Brain microvascular endothelial cell (primary cell): ENCODE measurements around the gene CDC5L.
A peak's percentile ranks its signal among the peaks of the same experiment; 100 is the strongest.

ENCODE experiments used
- DNase-seq: peaks from one replicate; pipeline ENCODE4 v3.0.0-alpha.2; 2020
- H3K27ac ChIP-seq: fragments of 250-450 bp; sonication (Bioruptor Pico); 2 replicates; pipeline ENCODE4 v1.5.1; 2020; ENCODE audit warnings: mild to moderate bottlenecking, moderate library complexity
- H3K27me3 ChIP-seq: fragments of 250-450 bp; sonication (Bioruptor Pico); replicated peaks from 2 replicates; pipeline ENCODE4 v1.5.1; 2020; ENCODE audit warnings: mild to moderate bottlenecking
- H3K36me3 ChIP-seq: fragments of 250-450 bp; sonication (Bioruptor Pico); replicated peaks from 2 replicates; pipeline ENCODE4 v1.5.1; 2020; ENCODE audit warnings: mild to moderate bottlenecking
- H3K4me3 ChIP-seq: 2 replicates; pipeline ENCODE4 v1.5.1; 2011; ENCODE audit warnings: low read depth, mild to moderate bottlenecking, control low read depth, low read length, moderate library complexity
- CTCF ChIP-seq: IDR thresholded peaks from 2 replicates; pipeline ENCODE4 v1.5.1; 2011; ENCODE audit warnings: low read depth, mild to moderate bottlenecking, moderate library complexity, low read length, control low read depth, inconsistent platforms; ENCODE audit errors: missing control alignments
- in situ Hi-C: cut with HindIII; loops from 2 replicates; pipeline ENCODE4 v1.10.0; 2017; ENCODE audit warnings: low sequenced_read_pairs, low pct_ligation_motif_present

The CDC5L gene

GRCh38 chr6:44415873-44416502, 28.5 kb downstream of the CDC5L start:
- in situ Hi-C loops = no loop called here
- peak; percentile 30 for DNase-seq
- no peak for TF ChIP-seq CTCF
- no peak overlapping the region for H3K27ac ChIP-seq
- H3K4me3 ChIP-seq = no peak overlapping the region
- H3K36me3 ChIP-seq = peaks cover 33% of the 10 kb centered on the region
- no peaks in the 10 kb centered on the region for H3K27me3 ChIP-seq

GRCh38 chr6:44422531-44422930, 35.0 kb downstream of the CDC5L start:
- Histone ChIP-seq H3K27me3 (no peaks in the 10 kb centered on the region), H3K27ac (no peak overlapping the region), H3K36me3 (peaks cover 36% of the 10 kb centered on the region), H3K4me3 (no peak overlapping the region)
- in situ Hi-C loops = no loop called here
- no peak for TF ChIP-seq CTCF
- DNase-seq = no peak

- Histone ChIP-seq H3K4me3 (no peak overlapping the region), H3K27ac (no peak overlapping the region), H3K36me3 (peaks cover 35% of the 10 kb centered on the region), H3K27me3 (no peaks in the 10 kb centered on the region)
- TF ChIP-seq CTCF = no peak
- in situ Hi-C loops = no loop called here
- no peak for DNase-seq
These were observed 35.8 kb downstream of the CDC5L start for GRCh38 chr6:44423306-44423705.

GRCh38 chr6:44425951-44426350, 38.4 kb downstream of the CDC5L start:
- no peak for TF ChIP-seq CTCF
- Histone ChIP-seq H3K4me3 (no peak overlapping the region), H3K27ac (no peak overlapping the region), H3K27me3 (no peaks in the 10 kb centered on the region), H3K36me3 (peaks cover 21% of the 10 kb centered on the region)
- DNase-seq = no peak
- in situ Hi-C loops = no loop called here

GRCh38 chr6:44428682-44429081, 41.2 kb downstream of the CDC5L start:
- Histone ChIP-seq H3K27me3 (no peaks in the 10 kb centered on the region), H3K27ac (no peak overlapping the region), H3K36me3 (peaks cover 7% of the 10 kb centered on the region), H3K4me3 (no peak overlapping the region)
- no peak for DNase-seq
- TF ChIP-seq CTCF = no peak
- in situ Hi-C loops = no loop called here

- DNase-seq = peak; percentile 23
- Histone ChIP-seq H3K36me3 (peaks cover under 1% of the 10 kb centered on the region), H3K4me3 (no peak overlapping the region), H3K27ac (no peak overlapping the region), H3K27me3 (no peaks in the 10 kb centered on the region)
- in situ Hi-C loops = no loop called here
- TF ChIP-seq CTCF = no peak
These were observed 42.8 kb downstream of the CDC5L start for GRCh38 chr6:44430326-44430725.
